ENCODE results near the gene CYP4V2. TPM values are rescaled to one million over a fixed set of nuclear protein-coding genes. Genes with fewer than 3 reads are reported as not detected.

The CYP4V2 gene
- polyA plus RNA-seq, 1 of the 3 experiments (the other 2 are of a cell fraction), result 7.8 TPM

DNA sequence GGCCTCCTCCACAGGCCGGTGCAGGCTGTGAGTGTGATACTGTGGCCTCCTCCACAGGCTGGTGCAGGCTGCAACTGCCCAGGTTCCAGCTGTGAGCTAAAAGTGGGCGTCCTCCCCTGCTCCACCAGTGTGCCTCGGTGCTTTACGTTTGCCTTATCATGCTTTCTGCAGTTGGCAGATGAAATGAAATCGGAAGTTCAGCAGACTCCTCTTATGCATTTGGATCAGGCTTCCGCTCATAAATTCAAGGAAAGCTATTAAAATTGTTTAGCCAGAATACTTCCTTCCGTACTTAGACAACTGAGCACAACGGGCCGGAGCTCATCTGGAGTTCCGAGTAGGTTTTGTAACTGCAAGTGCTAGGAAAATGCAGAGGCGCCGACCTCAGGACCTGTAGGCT, 12.0 kb downstream of the CYP4V2 start:
- TF ChIP-seq, protein P1, sequence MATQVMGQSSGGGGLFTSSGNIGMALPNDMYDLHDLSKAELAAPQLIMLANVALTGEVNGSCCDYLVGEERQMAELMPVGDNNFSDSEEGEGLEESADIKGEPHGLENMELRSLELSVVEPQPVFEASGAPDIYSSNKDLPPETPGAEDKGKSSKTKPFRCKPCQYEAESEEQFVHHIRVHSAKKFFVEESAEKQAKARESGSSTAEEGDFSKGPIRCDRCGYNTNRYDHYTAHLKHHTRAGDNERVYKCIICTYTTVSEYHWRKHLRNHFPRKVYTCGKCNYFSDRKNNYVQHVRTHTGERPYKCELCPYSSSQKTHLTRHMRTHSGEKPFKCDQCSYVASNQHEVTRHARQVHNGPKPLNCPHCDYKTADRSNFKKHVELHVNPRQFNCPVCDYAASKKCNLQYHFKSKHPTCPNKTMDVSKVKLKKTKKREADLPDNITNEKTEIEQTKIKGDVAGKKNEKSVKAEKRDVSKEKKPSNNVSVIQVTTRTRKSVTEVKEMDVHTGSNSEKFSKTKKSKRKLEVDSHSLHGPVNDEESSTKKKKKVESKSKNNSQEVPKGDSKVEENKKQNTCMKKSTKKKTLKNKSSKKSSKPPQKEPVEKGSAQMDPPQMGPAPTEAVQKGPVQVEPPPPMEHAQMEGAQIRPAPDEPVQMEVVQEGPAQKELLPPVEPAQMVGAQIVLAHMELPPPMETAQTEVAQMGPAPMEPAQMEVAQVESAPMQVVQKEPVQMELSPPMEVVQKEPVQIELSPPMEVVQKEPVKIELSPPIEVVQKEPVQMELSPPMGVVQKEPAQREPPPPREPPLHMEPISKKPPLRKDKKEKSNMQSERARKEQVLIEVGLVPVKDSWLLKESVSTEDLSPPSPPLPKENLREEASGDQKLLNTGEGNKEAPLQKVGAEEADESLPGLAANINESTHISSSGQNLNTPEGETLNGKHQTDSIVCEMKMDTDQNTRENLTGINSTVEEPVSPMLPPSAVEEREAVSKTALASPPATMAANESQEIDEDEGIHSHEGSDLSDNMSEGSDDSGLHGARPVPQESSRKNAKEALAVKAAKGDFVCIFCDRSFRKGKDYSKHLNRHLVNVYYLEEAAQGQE (IDR thresholded peaks at IDR 0.05; ENCODE audit: low read depth, low read length), result no peak
- TF ChIP-seq FOSL2 (IDR thresholded peaks at IDR 0.05; ENCODE audit: borderline replicate concordance, low read depth) (no peak), TEAD4 (IDR thresholded peaks at IDR 0.05; ENCODE audit: borderline replicate concordance, insufficient read depth) (no peak)
- peak; percentile 39 for DNase-seq
- Histone ChIP-seq H3K9me3 (no peaks in the 10 kb centered on the region), H3K9me2 (no peaks in the 10 kb centered on the region), H3K27ac (ENCODE audit: low read depth in 2 of 2, low read length in 1 of 2) (peak overlapping the region in 1 of 2 experiments; percentile 65; a peak in 2 of 4 replicates), H3F3A (replicated peaks; ENCODE audit: insufficient read depth) (peaks cover 28% of the 10 kb centered on the region), H3K4me2 (no peak overlapping the region), H3K27me3 (ENCODE audit: insufficient read depth) (no peaks in the 10 kb centered on the region), H3K79me2 (ENCODE audit: insufficient read depth) (no peaks in the 10 kb centered on the region), H3K9ac (no peak overlapping the region), H3K36me3 (replicated peaks in 1 of 2; ENCODE audit: control insufficient read depth in 1 of 2, insufficient read depth in 2 of 2, low read length in 1 of 2) (peaks cover 0 to 8% of the 10 kb centered on the region in 2 experiments), H3K4me3 (ENCODE audit: low read depth in 2 of 2, low read length in 1 of 2) (no peak overlapping the region; a peak in 1 of 4 replicates), H2AFZ (ENCODE audit: low read depth) (no peak overlapping the region), H4K20me1 (ENCODE audit: insufficient read depth) (no peaks in the 10 kb centered on the region), H3K4me1 (ENCODE audit: control insufficient read depth in 1 of 2, insufficient read depth in 2 of 2, low read depth in 1 of 2, low read length in 1 of 2) (peaks cover 0 to 4% of the 10 kb centered on the region in 2 experiments; a peak in 1 of 4 replicates)
- 88% methylated on average over 12 of the region's 12 CpGs for WGBS (ENCODE audit: low lambda C conversion rate)
- CTCF ChIA-PET, result interaction anchor here (1.1 to 1.7 kb wide), 2 partner anchors 10 to 11 kb away, joined by 3 to 6 read pairs; no protein-coding TSS in a partner anchor
- POLR2A ChIA-PET, result interaction anchor here (0.9 kb wide), 1 partner anchor 12 kb away, joined by 3 read pairs; the partner anchor contains the start of gene CYP4V2

DNA sequence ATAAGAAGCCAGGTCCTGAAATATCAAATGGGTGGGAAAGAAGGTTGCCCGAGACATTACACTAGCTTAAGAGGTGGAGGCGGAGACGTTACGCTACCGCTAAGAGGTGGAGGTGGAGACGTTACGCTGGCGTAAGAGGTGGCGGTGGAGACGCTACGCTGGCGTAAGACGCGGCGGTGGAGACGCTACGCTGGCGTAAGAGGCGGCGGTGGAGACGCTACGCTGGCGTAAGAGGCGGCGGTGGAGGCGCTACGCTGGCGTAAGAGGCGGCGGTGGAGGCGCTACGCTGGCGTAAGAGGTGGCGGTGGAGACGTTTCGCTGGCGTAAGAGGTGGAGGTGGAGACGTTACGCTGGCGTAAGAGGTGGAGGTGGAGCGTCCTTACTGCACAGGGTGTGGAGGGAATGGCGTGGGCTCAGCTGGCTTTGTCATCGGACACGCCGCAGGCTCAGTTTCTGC, 12.8 kb downstream of the CYP4V2 start:
- CTCF ChIA-PET, result interaction anchor here (1.1 to 1.7 kb wide), 2 partner anchors 9 to 12 kb away, joined by 3 to 6 read pairs; no protein-coding TSS in a partner anchor
- H3K4me3 ChIP-seq (ENCODE audit: low read depth in 2 of 2, low read length in 1 of 2), result peak overlapping the region in 1 of 2 experiments; percentile 41; a peak in 3 of 4 replicates
- peak overlapping the region; percentile 43; the same call in 1 of the 2 replicates for H3K4me2 ChIP-seq
- H3F3A ChIP-seq (replicated peaks; ENCODE audit: insufficient read depth), result peaks cover 28% of the 10 kb centered on the region
- POLR2A ChIA-PET, result interaction anchor here (0.9 kb wide), 1 partner anchor 13 kb away, joined by 3 read pairs; the partner anchor contains the start of gene CYP4V2
- WGBS (ENCODE audit: low lambda C conversion rate), result 66% methylated on average over 45 of the region's 45 CpGs
- no peaks in the 10 kb centered on the region for H3K9me3 ChIP-seq
- H3K79me2 ChIP-seq (ENCODE audit: insufficient read depth), result no peaks in the 10 kb centered on the region
- no peak overlapping the region for H2AFZ ChIP-seq (ENCODE audit: low read depth)
- H3K4me1 ChIP-seq (ENCODE audit: control insufficient read depth in 1 of 2, insufficient read depth in 2 of 2, low read depth in 1 of 2, low read length in 1 of 2), result peaks cover 0 to 4% of the 10 kb centered on the region in 2 experiments; a peak in 1 of 4 replicates
- H4K20me1 ChIP-seq (ENCODE audit: insufficient read depth), result no peaks in the 10 kb centered on the region
- peak overlapping the region in 1 of 2 experiments; percentile 65; a peak in 2 of 4 replicates for H3K27ac ChIP-seq (ENCODE audit: low read depth in 2 of 2, low read length in 1 of 2)
- H3K27me3 ChIP-seq (ENCODE audit: insufficient read depth), result no peaks in the 10 kb centered on the region
- peak; percentile 61 for DNase-seq
- TF ChIP-seq, protein P2, sequence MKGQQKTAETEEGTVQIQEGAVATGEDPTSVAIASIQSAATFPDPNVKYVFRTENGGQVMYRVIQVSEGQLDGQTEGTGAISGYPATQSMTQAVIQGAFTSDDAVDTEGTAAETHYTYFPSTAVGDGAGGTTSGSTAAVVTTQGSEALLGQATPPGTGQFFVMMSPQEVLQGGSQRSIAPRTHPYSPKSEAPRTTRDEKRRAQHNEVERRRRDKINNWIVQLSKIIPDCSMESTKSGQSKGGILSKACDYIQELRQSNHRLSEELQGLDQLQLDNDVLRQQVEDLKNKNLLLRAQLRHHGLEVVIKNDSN (IDR thresholded peaks at IDR 0.05; ENCODE audit: borderline replicate concordance, low read depth), result no peak
- TF ChIP-seq GABPA (IDR thresholded peaks at IDR 0.05; ENCODE audit: low read depth), result no peak
- TF ChIP-seq SIN3A (IDR thresholded peaks at IDR 0.05; ENCODE audit: borderline replicate concordance, low read depth, low read length), result no peak
- no peak for TF ChIP-seq MEF2A (IDR thresholded peaks at IDR 0.05; ENCODE audit: borderline replicate concordance, low read depth)
- TF ChIP-seq, protein P3, sequence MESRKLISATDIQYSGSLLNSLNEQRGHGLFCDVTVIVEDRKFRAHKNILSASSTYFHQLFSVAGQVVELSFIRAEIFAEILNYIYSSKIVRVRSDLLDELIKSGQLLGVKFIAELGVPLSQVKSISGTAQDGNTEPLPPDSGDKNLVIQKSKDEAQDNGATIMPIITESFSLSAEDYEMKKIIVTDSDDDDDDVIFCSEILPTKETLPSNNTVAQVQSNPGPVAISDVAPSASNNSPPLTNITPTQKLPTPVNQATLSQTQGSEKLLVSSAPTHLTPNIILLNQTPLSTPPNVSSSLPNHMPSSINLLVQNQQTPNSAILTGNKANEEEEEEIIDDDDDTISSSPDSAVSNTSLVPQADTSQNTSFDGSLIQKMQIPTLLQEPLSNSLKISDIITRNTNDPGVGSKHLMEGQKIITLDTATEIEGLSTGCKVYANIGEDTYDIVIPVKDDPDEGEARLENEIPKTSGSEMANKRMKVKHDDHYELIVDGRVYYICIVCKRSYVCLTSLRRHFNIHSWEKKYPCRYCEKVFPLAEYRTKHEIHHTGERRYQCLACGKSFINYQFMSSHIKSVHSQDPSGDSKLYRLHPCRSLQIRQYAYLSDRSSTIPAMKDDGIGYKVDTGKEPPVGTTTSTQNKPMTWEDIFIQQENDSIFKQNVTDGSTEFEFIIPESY (IDR thresholded peaks at IDR 0.05; ENCODE audit: borderline replicate concordance, low read depth), result no peak
- no peaks in the 10 kb centered on the region for H3K9me2 ChIP-seq
- H3K36me3 ChIP-seq (replicated peaks in 1 of 2; ENCODE audit: control insufficient read depth in 1 of 2, insufficient read depth in 2 of 2, low read length in 1 of 2), result peaks cover 6 to 7% of the 10 kb centered on the region in 2 experiments
- no peak overlapping the region for H3K9ac ChIP-seq

Measured in SK-N-SH (cell line).